ENCODE measurements around the gene ANTXR1. TPM values are rescaled to one million over a fixed set of nuclear protein-coding genes. Genes with fewer than 3 reads are reported as not detected.

ANTXR1 gene
- total RNA-seq, 1 experiment from 2014 or later = 12.4 TPM

GRCh38 chr2:69177785-69178636, 165.0 kb downstream of the ANTXR1 start:
- no peaks in the 10 kb centered on the region for H3K36me3 ChIP-seq (replicated peaks; ENCODE audit: control insufficient read depth, insufficient read depth, low read length)
- peak; percentile 95 for DNase-seq
- no peaks in the 10 kb centered on the region for H3K27me3 ChIP-seq (ENCODE audit: control insufficient read depth, insufficient read depth, low read length)
- H3K4me3 ChIP-seq (ENCODE audit: insufficient read depth, low read depth, low read length) = peak overlapping the region; percentile 17; the same call in 1 of the 2 replicates

GRCh38 chr2:69178756-69179155, 165.8 kb downstream of the ANTXR1 start:
- no peaks in the 10 kb centered on the region for H3K27me3 ChIP-seq (ENCODE audit: control insufficient read depth, insufficient read depth, low read length)
- H3K36me3 ChIP-seq (replicated peaks; ENCODE audit: control insufficient read depth, insufficient read depth, low read length) = no peaks in the 10 kb centered on the region
- no peak overlapping the region for H3K4me3 ChIP-seq (ENCODE audit: insufficient read depth, low read depth, low read length)
- no peak for DNase-seq

GRCh38 chr2:69180227-69180626, 167.2 kb downstream of the ANTXR1 start:
- DNase-seq = no peak
- Histone ChIP-seq H3K27me3 (ENCODE audit: control insufficient read depth, insufficient read depth, low read length) (no peaks in the 10 kb centered on the region), H3K4me3 (ENCODE audit: insufficient read depth, low read depth, low read length) (no peak overlapping the region), H3K36me3 (replicated peaks; ENCODE audit: control insufficient read depth, insufficient read depth, low read length) (no peaks in the 10 kb centered on the region)

GRCh38 chr2:69180974-69181373, 168.0 kb downstream of the ANTXR1 start:
- DNase-seq = no peak
- no peaks in the 10 kb centered on the region for H3K36me3 ChIP-seq (replicated peaks; ENCODE audit: control insufficient read depth, insufficient read depth, low read length)
- no peak overlapping the region for H3K4me3 ChIP-seq (ENCODE audit: insufficient read depth, low read depth, low read length)
- no peaks in the 10 kb centered on the region for H3K27me3 ChIP-seq (ENCODE audit: control insufficient read depth, insufficient read depth, low read length)

GRCh38 chr2:69181806-69182427, 168.9 kb downstream of the ANTXR1 start:
- H3K36me3 ChIP-seq (replicated peaks; ENCODE audit: control insufficient read depth, insufficient read depth, low read length) = no peaks in the 10 kb centered on the region
- H3K27me3 ChIP-seq (ENCODE audit: control insufficient read depth, insufficient read depth, low read length) = no peaks in the 10 kb centered on the region
- DNase-seq = no peak
- H3K4me3 ChIP-seq (ENCODE audit: insufficient read depth, low read depth, low read length) = no peak overlapping the region

- H3K27me3 ChIP-seq (ENCODE audit: control insufficient read depth, insufficient read depth, low read length) = no peaks in the 10 kb centered on the region
Measured at GRCh38 chr2:69183659-69184058, 170.7 kb downstream of the ANTXR1 start.

GRCh38 chr2:69184224-69184623, 171.2 kb downstream of the ANTXR1 start:
- no peak overlapping the region for H3K4me3 ChIP-seq (ENCODE audit: insufficient read depth, low read depth, low read length)
- H3K27me3 ChIP-seq (ENCODE audit: control insufficient read depth, insufficient read depth, low read length) = no peaks in the 10 kb centered on the region
- no peak for DNase-seq
- no peaks in the 10 kb centered on the region for H3K36me3 ChIP-seq (replicated peaks; ENCODE audit: control insufficient read depth, insufficient read depth, low read length)

More at GRCh38 chr2:69183659-69184058, 170.7 kb downstream of the ANTXR1 start:
- H3K4me3 ChIP-seq (ENCODE audit: insufficient read depth, low read depth, low read length) = no peak overlapping the region
- DNase-seq = no peak
- H3K36me3 ChIP-seq (replicated peaks; ENCODE audit: control insufficient read depth, insufficient read depth, low read length) = no peaks in the 10 kb centered on the region

- DNase-seq = no peak
- Histone ChIP-seq H3K27me3 (ENCODE audit: control insufficient read depth, insufficient read depth, low read length) (no peaks in the 10 kb centered on the region), H3K36me3 (replicated peaks; ENCODE audit: control insufficient read depth, insufficient read depth, low read length) (no peaks in the 10 kb centered on the region), H3K4me3 (ENCODE audit: insufficient read depth, low read depth, low read length) (no peak overlapping the region)
Measured at GRCh38 chr2:69185807-69186206, 172.8 kb downstream of the ANTXR1 start.

GRCh38 chr2:69186614-69187013, 173.6 kb downstream of the ANTXR1 start:
- Histone ChIP-seq H3K36me3 (replicated peaks; ENCODE audit: control insufficient read depth, insufficient read depth, low read length) (no peaks in the 10 kb centered on the region), H3K4me3 (ENCODE audit: insufficient read depth, low read depth, low read length) (no peak overlapping the region), H3K27me3 (ENCODE audit: control insufficient read depth, insufficient read depth, low read length) (no peaks in the 10 kb centered on the region)
- no peak for DNase-seq

- no peaks in the 10 kb centered on the region for H3K27me3 ChIP-seq (ENCODE audit: control insufficient read depth, insufficient read depth, low read length)
- H3K36me3 ChIP-seq (replicated peaks; ENCODE audit: control insufficient read depth, insufficient read depth, low read length) = no peaks in the 10 kb centered on the region
- H3K4me3 ChIP-seq (ENCODE audit: insufficient read depth, low read depth, low read length) = no peak overlapping the region
- DNase-seq = no peak
Measured at GRCh38 chr2:69188182-69188900, 175.4 kb downstream of the ANTXR1 start.

- peak; percentile 38 for DNase-seq
- Histone ChIP-seq H3K4me3 (ENCODE audit: insufficient read depth, low read depth, low read length) (no peak overlapping the region), H3K27me3 (ENCODE audit: control insufficient read depth, insufficient read depth, low read length) (no peaks in the 10 kb centered on the region), H3K36me3 (replicated peaks; ENCODE audit: control insufficient read depth, insufficient read depth, low read length) (no peaks in the 10 kb centered on the region)
Measured at GRCh38 chr2:69190743-69191404, 177.9 kb downstream of the ANTXR1 start.

GRCh38 chr2:69191634-69192033, 178.7 kb downstream of the ANTXR1 start:
- no peak for DNase-seq
- no peaks in the 10 kb centered on the region for H3K27me3 ChIP-seq (ENCODE audit: control insufficient read depth, insufficient read depth, low read length)
- H3K36me3 ChIP-seq (replicated peaks; ENCODE audit: control insufficient read depth, insufficient read depth, low read length) = no peaks in the 10 kb centered on the region
- H3K4me3 ChIP-seq (ENCODE audit: insufficient read depth, low read depth, low read length) = no peak overlapping the region

- DNase-seq = peak; percentile 26
Measured at GRCh38 chr2:69192176-69192945, 179.4 kb downstream of the ANTXR1 start.

GRCh38 chr2:69195706-69196105, 182.7 kb downstream of the ANTXR1 start:
- no peaks in the 10 kb centered on the region for H3K27me3 ChIP-seq (ENCODE audit: control insufficient read depth, insufficient read depth, low read length)
- no peak for DNase-seq
- no peak overlapping the region for H3K4me3 ChIP-seq (ENCODE audit: insufficient read depth, low read depth, low read length)
- H3K36me3 ChIP-seq (replicated peaks; ENCODE audit: control insufficient read depth, insufficient read depth, low read length) = no peaks in the 10 kb centered on the region

More at GRCh38 chr2:69192176-69192945, 179.4 kb downstream of the ANTXR1 start:
- no peak overlapping the region for H3K4me3 ChIP-seq (ENCODE audit: insufficient read depth, low read depth, low read length)
- no peaks in the 10 kb centered on the region for H3K36me3 ChIP-seq (replicated peaks; ENCODE audit: control insufficient read depth, insufficient read depth, low read length)
- H3K27me3 ChIP-seq (ENCODE audit: control insufficient read depth, insufficient read depth, low read length) = no peaks in the 10 kb centered on the region

All from H7 (cell line).